Adrenal gland (tissue), 5 donors: ENCODE data around the gene CCL18.

ENCODE experiments used
- CTCF ChIP-seq, 6 experiments: fragments of 450-650 bp in 4 of 6; fragments of 200-600 bp in 2 of 6; sonication (generic) in 1 of 6; IDR thresholded peaks; 1 replicate in 5 of 6; 2 replicates in 1 of 6; pipeline versions ENCODE4 v1.5.1 to v1.8.0; 2016 to 2021; ENCODE audit warnings: antibody characterized with exemption in 6 of 6, mild to moderate bottlenecking in 2 of 6, moderate library complexity in 1 of 6
- POLR2A ChIP-seq, 2 donors: fragments of 450-650 bp; IDR thresholded peaks; one replicate each; pipeline ENCODE4 v1.6.1; 2017; ENCODE audit warnings: antibody characterized with exemption in 2 of 2, mild to moderate bottlenecking in 2 of 2, moderate library complexity in 1 of 2
- donor health status: DM: no; HTN: no; CAD: no.

GRCh38 chr17:36060816-36061215, 3.3 kb upstream of the CCL18 start:
- TF ChIP-seq POLR2A (IDR thresholded peaks at IDR 0.05) (no peak), CTCF (IDR thresholded peaks at IDR 0.05) (no peak)
